ENCODE measurements around the gene CADM2.

DNA sequence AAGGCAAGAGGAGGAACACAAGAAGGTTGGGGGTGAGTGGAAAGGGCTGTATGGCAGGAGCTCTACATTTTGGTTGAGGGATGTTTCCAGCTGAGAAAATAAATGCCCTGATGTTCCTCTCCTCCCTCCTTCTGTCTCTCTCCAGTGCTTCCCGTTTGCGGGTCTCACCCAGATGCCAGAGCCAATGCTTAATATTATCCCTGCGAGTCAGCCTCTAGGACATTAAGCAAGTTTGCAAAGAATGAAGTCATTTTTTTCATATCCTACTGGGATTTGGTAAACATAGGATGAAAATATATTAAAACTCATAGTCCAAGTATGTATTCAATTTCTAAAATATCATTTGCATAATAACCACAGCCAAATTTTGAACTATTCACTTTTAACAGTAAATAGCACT is 295.9 kb downstream of the CADM2 start:
- TF ChIP-seq POLR2AphosphoS5 (IDR thresholded peaks at IDR 0.05; ENCODE audit: low read depth, low read length) (no peak), ZBTB33 (IDR thresholded peaks at IDR 0.05; ENCODE audit: extremely low read depth, insufficient replicate concordance, low read length) (no peak), POLR2A (IDR thresholded peaks at IDR 0.05; ENCODE audit: borderline replicate concordance, extremely low read depth, insufficient read depth, insufficient read length) (no peak), CTCF (IDR thresholded peaks at IDR 0.05 in 2 of 3, conservative IDR thresholded peaks at IDR 0.05 in 1 of 3; ENCODE audit: borderline replicate concordance in 1 of 3, insufficient read depth in 1 of 3, low read depth in 2 of 3, low read length in 2 of 3) (no peak), EZH2phosphoT487 (IDR thresholded peaks at IDR 0.05; ENCODE audit: borderline replicate concordance) (no peak), ZNF274 (IDR thresholded peaks at IDR 0.05; ENCODE audit: low read depth, low read length) (no peak), EZH2 (IDR thresholded peaks at IDR 0.05) (no peak), EGR1 (IDR thresholded peaks at IDR 0.05; ENCODE audit: low read depth) (no peak)
- TF ChIP-seq, protein P1, sequence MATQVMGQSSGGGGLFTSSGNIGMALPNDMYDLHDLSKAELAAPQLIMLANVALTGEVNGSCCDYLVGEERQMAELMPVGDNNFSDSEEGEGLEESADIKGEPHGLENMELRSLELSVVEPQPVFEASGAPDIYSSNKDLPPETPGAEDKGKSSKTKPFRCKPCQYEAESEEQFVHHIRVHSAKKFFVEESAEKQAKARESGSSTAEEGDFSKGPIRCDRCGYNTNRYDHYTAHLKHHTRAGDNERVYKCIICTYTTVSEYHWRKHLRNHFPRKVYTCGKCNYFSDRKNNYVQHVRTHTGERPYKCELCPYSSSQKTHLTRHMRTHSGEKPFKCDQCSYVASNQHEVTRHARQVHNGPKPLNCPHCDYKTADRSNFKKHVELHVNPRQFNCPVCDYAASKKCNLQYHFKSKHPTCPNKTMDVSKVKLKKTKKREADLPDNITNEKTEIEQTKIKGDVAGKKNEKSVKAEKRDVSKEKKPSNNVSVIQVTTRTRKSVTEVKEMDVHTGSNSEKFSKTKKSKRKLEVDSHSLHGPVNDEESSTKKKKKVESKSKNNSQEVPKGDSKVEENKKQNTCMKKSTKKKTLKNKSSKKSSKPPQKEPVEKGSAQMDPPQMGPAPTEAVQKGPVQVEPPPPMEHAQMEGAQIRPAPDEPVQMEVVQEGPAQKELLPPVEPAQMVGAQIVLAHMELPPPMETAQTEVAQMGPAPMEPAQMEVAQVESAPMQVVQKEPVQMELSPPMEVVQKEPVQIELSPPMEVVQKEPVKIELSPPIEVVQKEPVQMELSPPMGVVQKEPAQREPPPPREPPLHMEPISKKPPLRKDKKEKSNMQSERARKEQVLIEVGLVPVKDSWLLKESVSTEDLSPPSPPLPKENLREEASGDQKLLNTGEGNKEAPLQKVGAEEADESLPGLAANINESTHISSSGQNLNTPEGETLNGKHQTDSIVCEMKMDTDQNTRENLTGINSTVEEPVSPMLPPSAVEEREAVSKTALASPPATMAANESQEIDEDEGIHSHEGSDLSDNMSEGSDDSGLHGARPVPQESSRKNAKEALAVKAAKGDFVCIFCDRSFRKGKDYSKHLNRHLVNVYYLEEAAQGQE (IDR thresholded peaks at IDR 0.05; ENCODE audit: low read depth): no peak
